ENCODE measurements around the gene GNS. TPM values are rescaled to one million over a fixed set of nuclear protein-coding genes. Genes with fewer than 3 reads are reported as not detected.
A peak's percentile ranks its signal among the peaks of the same experiment; 100 is the strongest.

The GNS gene
- total and polyA plus RNA-seq, 2 of the 13 experiments (the other 11 are each of a cell fraction or from before 2014, with no cell fraction given) = 49.8 to 51.0 TPM

- no peak; the same call in 1 of the 2 replicates for TF ChIP-seq ZNF230 (CRISPR knock-in tag; IDR thresholded peaks at IDR 0.05)
- TF ChIP-seq POLR2G (IDR thresholded peaks at IDR 0.05; ENCODE audit: low read depth, low read length) = peak; percentile 69
- no peak for TF ChIP-seq CENPX (CRISPR knock-in tag; IDR thresholded peaks at IDR 0.05)
- peak; percentile 56 for TF ChIP-seq MED1 (CRISPR knock-in tag; IDR thresholded peaks at IDR 0.05)
- no peak for TF ChIP-seq ZNF510 (CRISPR knock-in tag; IDR thresholded peaks at IDR 0.05; ENCODE audit: low read depth)
- 0 out of 2 replicates have a peak, but pooled peaks have one; percentile 27 for TF ChIP-seq MXD4 (CRISPR knock-in tag; IDR thresholded peaks at IDR 0.05)
- TF ChIP-seq ZNF318 (CRISPR knock-in tag; IDR thresholded peaks at IDR 0.05) = no peak
- peak; percentile 41; the same call in 1 of the 2 replicates for TF ChIP-seq TFDP1 (CRISPR knock-in tag; IDR thresholded peaks at IDR 0.05; ENCODE audit: borderline replicate concordance)
- TF ChIP-seq ZBTB49 (CRISPR knock-in tag; IDR thresholded peaks at IDR 0.05; ENCODE audit: borderline replicate concordance) = no peak
- TF ChIP-seq ATF7-NPFF (CRISPR knock-in tag; IDR thresholded peaks at IDR 0.05; ENCODE audit: low read depth) = no peak; the same call in none of the 2 replicates
- peak; percentile 52; the same call in 1 of the 2 replicates for TF ChIP-seq BORCS8-MEF2B (CRISPR knock-in tag; IDR thresholded peaks at IDR 0.05)
- no peak for TF ChIP-seq ZNF12 (CRISPR knock-in tag; IDR thresholded peaks at IDR 0.05)
- TF ChIP-seq NFKBIZ (CRISPR knock-in tag; IDR thresholded peaks at IDR 0.05) = no peak
- peak; percentile 73; the same call in 1 of the 2 replicates for TF ChIP-seq ZBTB38 (CRISPR knock-in tag; IDR thresholded peaks at IDR 0.05)
- TF ChIP-seq GFI1 (CRISPR knock-in tag; IDR thresholded peaks at IDR 0.05; ENCODE audit: borderline replicate concordance) = no peak; the same call in 1 of the 2 replicates
- TF ChIP-seq, protein P1, sequence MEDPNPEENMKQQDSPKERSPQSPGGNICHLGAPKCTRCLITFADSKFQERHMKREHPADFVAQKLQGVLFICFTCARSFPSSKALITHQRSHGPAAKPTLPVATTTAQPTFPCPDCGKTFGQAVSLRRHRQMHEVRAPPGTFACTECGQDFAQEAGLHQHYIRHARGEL (CRISPR knock-in tag; IDR thresholded peaks at IDR 0.05) = no peak
- TF ChIP-seq ZNF326 (CRISPR knock-in tag; IDR thresholded peaks at IDR 0.05; ENCODE audit: borderline replicate concordance) = no peak
Measured at GRCh38 chr12:64759035-64759894, at the start of gene GNS (continued).

Data from HepG2 (cell line).